ENCODE data around the gene GM2A. TPM values are rescaled to one million over a fixed set of nuclear protein-coding genes. Genes with fewer than 3 reads are reported as not detected.

Gene GM2A
- total RNA-seq, 1 experiment from 2014 or later: 24.5 TPM

DNA sequence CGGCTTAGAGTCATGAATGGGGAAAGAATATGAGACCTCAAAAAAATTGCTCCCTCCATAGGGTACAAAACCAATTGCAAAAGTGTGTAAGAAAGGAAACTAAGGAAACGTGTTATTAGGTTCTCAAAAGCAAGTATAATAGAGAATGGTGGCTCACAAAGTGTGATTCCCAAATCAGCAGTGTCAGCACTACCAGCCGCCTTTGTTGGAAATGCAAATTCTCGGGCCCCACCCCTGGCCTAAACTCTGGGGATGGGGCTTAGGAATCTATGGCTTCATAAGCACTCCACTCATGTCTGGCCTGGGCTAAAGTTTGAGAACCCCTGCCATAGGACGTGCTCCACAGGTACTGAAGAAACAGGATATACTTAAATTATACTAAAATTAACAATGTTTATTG is 27.5 kb upstream of the GM2A start:
- Histone ChIP-seq H2AFZ (no peak overlapping the region), H3K27ac (no peak overlapping the region), H3K27me3 (ENCODE audit: insufficient read depth, low read depth) (peaks cover 2% of the 10 kb centered on the region; the same call in 1 of the 2 replicates), H3K4me2 (no peak overlapping the region), H3K4me3 (no peak overlapping the region), H3F3A (ENCODE audit: insufficient read depth, low read depth) (no peaks in the 10 kb centered on the region), H3K9me2 (ENCODE audit: insufficient read depth) (no peaks in the 10 kb centered on the region), H3K9me3 (ENCODE audit: insufficient read depth, low read depth) (no peaks in the 10 kb centered on the region), H3K36me3 (ENCODE audit: low read depth) (no peaks in the 10 kb centered on the region), H4K20me1 (ENCODE audit: insufficient read depth) (no peaks in the 10 kb centered on the region), H3K4me1 (replicated peaks; ENCODE audit: insufficient read depth) (no peaks in the 10 kb centered on the region), H3K79me2 (ENCODE audit: low read depth) (no peaks in the 10 kb centered on the region)
- POLR2A ChIA-PET (ENCODE audit: unreplicated experiment): no interaction called here
- no peak for DNase-seq
- TF ChIP-seq EZH2 (IDR thresholded peaks at IDR 0.05; ENCODE audit: low read depth): no peak
- TF ChIP-seq, protein P1, sequence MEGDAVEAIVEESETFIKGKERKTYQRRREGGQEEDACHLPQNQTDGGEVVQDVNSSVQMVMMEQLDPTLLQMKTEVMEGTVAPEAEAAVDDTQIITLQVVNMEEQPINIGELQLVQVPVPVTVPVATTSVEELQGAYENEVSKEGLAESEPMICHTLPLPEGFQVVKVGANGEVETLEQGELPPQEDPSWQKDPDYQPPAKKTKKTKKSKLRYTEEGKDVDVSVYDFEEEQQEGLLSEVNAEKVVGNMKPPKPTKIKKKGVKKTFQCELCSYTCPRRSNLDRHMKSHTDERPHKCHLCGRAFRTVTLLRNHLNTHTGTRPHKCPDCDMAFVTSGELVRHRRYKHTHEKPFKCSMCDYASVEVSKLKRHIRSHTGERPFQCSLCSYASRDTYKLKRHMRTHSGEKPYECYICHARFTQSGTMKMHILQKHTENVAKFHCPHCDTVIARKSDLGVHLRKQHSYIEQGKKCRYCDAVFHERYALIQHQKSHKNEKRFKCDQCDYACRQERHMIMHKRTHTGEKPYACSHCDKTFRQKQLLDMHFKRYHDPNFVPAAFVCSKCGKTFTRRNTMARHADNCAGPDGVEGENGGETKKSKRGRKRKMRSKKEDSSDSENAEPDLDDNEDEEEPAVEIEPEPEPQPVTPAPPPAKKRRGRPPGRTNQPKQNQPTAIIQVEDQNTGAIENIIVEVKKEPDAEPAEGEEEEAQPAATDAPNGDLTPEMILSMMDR (conservative IDR thresholded peaks at IDR 0.05): no peak
- CTCF ChIA-PET: no interaction called here
- intact Hi-C loops (cut with micrococcal nuclease; ENCODE audit: unreplicated experiment): no loop called here
- no TSS peak for BruUV-seq (replicated peaks)

DNA sequence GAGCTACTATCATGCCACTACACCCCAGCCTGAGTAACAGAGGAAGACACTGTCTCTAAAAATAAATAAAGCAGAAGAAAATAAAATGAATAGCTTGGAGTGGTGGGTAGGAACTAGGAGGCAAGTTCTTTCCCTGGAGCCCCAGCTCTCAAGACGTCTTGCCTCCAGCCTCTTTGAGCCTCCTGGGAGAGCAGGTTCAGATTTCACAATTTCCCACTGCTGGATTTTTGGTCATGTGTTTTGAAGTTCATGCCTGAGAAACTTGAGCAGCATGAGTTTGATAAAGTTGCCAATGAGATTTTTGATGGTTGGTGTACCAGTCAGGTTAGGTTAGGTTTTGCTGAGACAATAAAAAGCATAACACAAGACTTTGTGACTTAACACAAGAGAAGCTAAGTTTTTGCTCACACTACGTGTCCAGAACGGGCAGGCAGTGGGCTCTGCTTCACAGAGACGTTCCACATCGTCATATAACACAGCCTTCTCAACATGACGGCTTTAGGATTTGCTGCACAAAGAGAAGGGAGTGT is 25.0 kb upstream of the GM2A start:
- H3K4me2 ChIP-seq: no peak overlapping the region
- H3K27me3 ChIP-seq (ENCODE audit: insufficient read depth, low read depth): peaks cover 2% of the 10 kb centered on the region; the same call in 1 of the 2 replicates
- H4K20me1 ChIP-seq (ENCODE audit: insufficient read depth): no peaks in the 10 kb centered on the region
- BruUV-seq (replicated peaks): no TSS peak
- H3F3A ChIP-seq (ENCODE audit: insufficient read depth, low read depth): no peaks in the 10 kb centered on the region
- no peaks in the 10 kb centered on the region for H3K9me3 ChIP-seq (ENCODE audit: insufficient read depth, low read depth)
- no peaks in the 10 kb centered on the region for H3K79me2 ChIP-seq (ENCODE audit: low read depth)
- no peak for TF ChIP-seq EZH2 (IDR thresholded peaks at IDR 0.05; ENCODE audit: low read depth)
- TF ChIP-seq, protein P1 (conservative IDR thresholded peaks at IDR 0.05): no peak
- DNase-seq: no peak
- intact Hi-C loops (cut with micrococcal nuclease; ENCODE audit: unreplicated experiment): no loop called here
- no peaks in the 10 kb centered on the region for H3K9me2 ChIP-seq (ENCODE audit: insufficient read depth)
- H3K36me3 ChIP-seq (ENCODE audit: low read depth): no peaks in the 10 kb centered on the region
- H3K4me1 ChIP-seq (replicated peaks; ENCODE audit: insufficient read depth): no peaks in the 10 kb centered on the region
- ChIA-PET CTCF (interaction anchor here (1.2 kb wide), 1 partner anchor 11 kb away, joined by 4 read pairs; no protein-coding TSS in a partner anchor), POLR2A (ENCODE audit: unreplicated experiment) (no interaction called here)
- H3K4me3 ChIP-seq: no peak overlapping the region
- H2AFZ ChIP-seq: no peak overlapping the region
- no peak overlapping the region for H3K27ac ChIP-seq

DNA sequence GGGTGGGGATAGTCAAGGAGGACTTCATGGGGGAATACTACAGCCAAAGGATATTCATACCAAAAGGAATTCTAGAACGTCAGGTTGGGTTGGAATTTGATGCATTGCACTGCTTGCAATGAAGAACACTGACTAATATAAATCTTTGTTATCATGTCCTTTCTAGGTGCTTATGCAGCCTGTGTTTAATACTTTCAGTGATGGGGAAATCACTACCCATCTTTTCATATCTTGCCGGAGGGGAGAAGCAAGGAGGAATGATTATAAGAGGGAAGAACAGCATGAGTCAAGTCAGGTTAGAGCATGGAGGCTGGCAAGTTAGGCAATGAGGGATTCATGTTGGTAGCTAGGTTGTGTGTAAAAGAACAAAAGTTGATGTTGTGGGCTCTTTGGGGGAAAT is 24.0 kb upstream of the GM2A start:
- H3K4me1 ChIP-seq (replicated peaks; ENCODE audit: insufficient read depth): no peaks in the 10 kb centered on the region
- DNase-seq: no peak
- no peaks in the 10 kb centered on the region for H4K20me1 ChIP-seq (ENCODE audit: insufficient read depth)
- POLR2A ChIA-PET (ENCODE audit: unreplicated experiment): no interaction called here
- no peaks in the 10 kb centered on the region for H3K36me3 ChIP-seq (ENCODE audit: low read depth)
- CTCF ChIA-PET: no interaction called here
- H3K27ac ChIP-seq: no peak overlapping the region
- H3K4me2 ChIP-seq: no peak overlapping the region
- no peak overlapping the region for H3K4me3 ChIP-seq
- H3K27me3 ChIP-seq (ENCODE audit: insufficient read depth, low read depth): peaks cover 2% of the 10 kb centered on the region; the same call in 1 of the 2 replicates
- no peaks in the 10 kb centered on the region for H3K79me2 ChIP-seq (ENCODE audit: low read depth)
- no peak for TF ChIP-seq EZH2 (IDR thresholded peaks at IDR 0.05; ENCODE audit: low read depth)
- TF ChIP-seq, protein P1 (conservative IDR thresholded peaks at IDR 0.05): no peak
- H3F3A ChIP-seq (ENCODE audit: insufficient read depth, low read depth): no peaks in the 10 kb centered on the region
- no peaks in the 10 kb centered on the region for H3K9me2 ChIP-seq (ENCODE audit: insufficient read depth)
- H3K9me3 ChIP-seq (ENCODE audit: insufficient read depth, low read depth): no peaks in the 10 kb centered on the region
- intact Hi-C loops (cut with micrococcal nuclease; ENCODE audit: unreplicated experiment): no loop called here
- H2AFZ ChIP-seq: no peak overlapping the region
- BruUV-seq (replicated peaks): no TSS peak
